ENCODE data around the gene ALG3. TPM values are rescaled to one million over a fixed set of nuclear protein-coding genes. Genes with fewer than 3 reads are reported as not detected.

ALG3 gene
- total and polyA plus RNA-seq, 9 of the 15 experiments (the other 6 are each of a cell fraction or from before 2014, with no cell fraction given) = 37.5 to 107 (median 80.1) TPM

GRCh38 chr3:184291044-184291737, 42.4 kb upstream of the ALG3 start:
- FAIRE-seq = no peak
- BruUV-seq (replicated peaks) = no TSS peak
- ChIA-PET CTCF (ENCODE audit: low intra/inter-chr PET ratio) (no interaction called here), POLR2A (interaction anchor here (0.6 kb wide), 1 partner anchor 407 kb away, joined by 5 read pairs; the partner anchor contains the start of gene PARL)
- TF ChIP-seq ZNF143 (CRISPR knock-in tag; IDR thresholded peaks at IDR 0.05) (no peak), SRSF9 (IDR thresholded peaks at IDR 0.05; ENCODE audit: borderline replicate concordance, low read depth, low read length) (no peak), ARHGAP35 (IDR thresholded peaks at IDR 0.05; ENCODE audit: partially characterized antibody) (no peak), MIER1 (IDR thresholded peaks at IDR 0.05; ENCODE audit: low read depth) (no peak), CBFA2T3 (IDR thresholded peaks at IDR 0.05) (no peak), CLOCK (CRISPR knock-in tag; IDR thresholded peaks at IDR 0.05; ENCODE audit: borderline replicate concordance) (no peak), NFRKB (IDR thresholded peaks at IDR 0.05; ENCODE audit: low read depth) (no peak), ZNF324 (CRISPR knock-in tag; IDR thresholded peaks at IDR 0.05) (no peak)
- H2AFZ ChIP-seq (ENCODE audit: low read depth, low read length) = no peak overlapping the region
- H3K27me3 ChIP-seq (ENCODE audit: control insufficient read depth in 2 of 2, insufficient read depth in 2 of 2, low read length in 2 of 2) = peaks cover 16 to 32% of the 10 kb centered on the region in 2 experiments; a peak in 4 of 5 replicates
- intact Hi-C loops (cut with micrococcal nuclease) = no loop called here
- ATAC-seq = no peak
- H3K9ac ChIP-seq (ENCODE audit: insufficient read depth in 1 of 2, low read depth in 2 of 2, low read length in 2 of 2) = peak overlapping the region in 1 of 2 experiments; percentile 74; a peak in 2 of 4 replicates
- in situ Hi-C loops (cut with MboI) = no loop called here
- no peaks in the 10 kb centered on the region for H4K20me1 ChIP-seq (replicated peaks; ENCODE audit: control insufficient read depth, insufficient read depth, low read length)
- H3K36me3 ChIP-seq (ENCODE audit: control insufficient read depth, insufficient read depth, low read length) = no peaks in the 10 kb centered on the region
- 36% methylated on average over 21 of the region's 22 CpGs for WGBS (ENCODE audit: insufficient coverage, low coverage, missing lambda C conversion rate)
- no peaks in the 10 kb centered on the region for H3K9me3 ChIP-seq (replicated peaks; ENCODE audit: control insufficient read depth, insufficient read depth, low read depth, low read length)
- H3K4me1 ChIP-seq (replicated peaks in 1 of 2; ENCODE audit: control insufficient read depth in 2 of 2, insufficient read depth in 2 of 2, low read length in 2 of 2) = peaks cover 0 to 12% of the 10 kb centered on the region in 2 experiments; a peak in 2 of 5 replicates
- H3K9me1 ChIP-seq (ENCODE audit: control insufficient read depth, insufficient read depth, low read length) = no peaks in the 10 kb centered on the region
- no peak overlapping the region for H3K4me3 ChIP-seq
- no peak overlapping the region for H3K27ac ChIP-seq (ENCODE audit: extremely low read depth, low read depth, low read length)
- no peak for DNase-seq (ENCODE audit: extremely low read depth in 1 of 4, low spot score in 3 of 4)
- no peak overlapping the region for H3K4me2 ChIP-seq (ENCODE audit: insufficient read depth, low read length)
- H3K79me2 ChIP-seq (ENCODE audit: control insufficient read depth, insufficient read depth, low read length) = no peaks in the 10 kb centered on the region

All from K562 (cell line).